PC-9 (cell line): ENCODE results near the gene ARHGEF6. TPM values are rescaled to one million over a fixed set of nuclear protein-coding genes. Genes with fewer than 3 reads are reported as not detected.

ENCODE experiments used
- BruUV-seq: library from RNA; stranded (reverse); fragments of 400-500 nt; replicated peaks from 2 replicates; lab custom pipeline; 2021; lab: Mats Ljungman, UMichigan
- CTCF ChIA-PET: fragments of 300-600 bp; sonication (Branson Sonifier 250); formaldehyde crosslinking; loops from one replicate; lab custom pipeline; 2022; ENCODE audit warnings: antibody characterized with exemption; lab: Charles Lee
- POLR2A ChIA-PET: fragments of 300-600 bp; sonication (Branson Sonifier 250); formaldehyde crosslinking; loops from one replicate; lab custom pipeline; 2022; ENCODE audit warnings: antibody characterized with exemption; ENCODE audit not compliant: unreplicated experiment; lab: Charles Lee
- DNase-seq, 2 experiments: peaks; one replicate each; pipeline versions ENCODE4 v3.0.0 to v3.0.0-alpha.2; 2015 to 2022; ENCODE audit warnings: mixed read lengths in 1 of 2
- H2AFZ ChIP-seq: fragments of 200-600 bp; sonication (generic); 2 replicates; pipeline ENCODE4 v1.8.1; 2017; ENCODE audit warnings: antibody characterized with exemption
- H3F3A ChIP-seq: fragments of 200-600 bp; sonication (generic); 2 replicates; pipeline ENCODE4 v1.8.1; 2017; ENCODE audit warnings: antibody characterized with exemption, mild to moderate bottlenecking, low read depth; ENCODE audit not compliant: insufficient read depth
- H3K27ac ChIP-seq: fragments of 200-600 bp; sonication (generic); 2 replicates; pipeline ENCODE4 v1.6.1; 2016; ENCODE audit warnings: mixed run types
- H3K27me3 ChIP-seq: fragments of 200-600 bp; sonication (generic); 2 replicates; pipeline ENCODE4 v1.6.1; 2016; ENCODE audit warnings: low read depth, mixed run types; ENCODE audit not compliant: insufficient read depth
- H3K36me3 ChIP-seq: fragments of 200-600 bp; sonication (generic); 2 replicates; pipeline ENCODE4 v1.6.1; 2016; ENCODE audit warnings: low read depth, mixed run types
- H3K4me1 ChIP-seq: fragments of 200-600 bp; sonication (generic); replicated peaks from 2 replicates; pipeline ENCODE4 v1.6.1; 2016; ENCODE audit warnings: mixed run types; ENCODE audit not compliant: insufficient read depth
- H3K4me2 ChIP-seq: fragments of 200-600 bp; sonication (generic); 2 replicates; pipeline ENCODE4 v1.6.1; 2017; ENCODE audit warnings: mixed run types
- H3K4me3 ChIP-seq: fragments of 200-600 bp; sonication (generic); 2 replicates; pipeline ENCODE4 v1.6.1; 2016; ENCODE audit warnings: mixed run types
- H3K79me2 ChIP-seq: fragments of 200-600 bp; sonication (generic); 2 replicates; pipeline ENCODE4 v1.6.1; 2017; ENCODE audit warnings: low read depth, mixed run types
- H3K9me2 ChIP-seq: fragments of 200-600 bp; sonication (generic); 2 replicates; pipeline ENCODE4 v1.8.1; 2017; ENCODE audit warnings: mild to moderate bottlenecking; ENCODE audit not compliant: insufficient read depth
- H3K9me3 ChIP-seq: fragments of 200-600 bp; sonication (generic); 2 replicates; pipeline ENCODE4 v1.8.1; 2016; ENCODE audit warnings: low read depth; ENCODE audit not compliant: insufficient read depth
- H4K20me1 ChIP-seq: fragments of 200-600 bp; sonication (generic); 2 replicates; pipeline ENCODE4 v1.8.1; 2017; ENCODE audit not compliant: insufficient read depth
- EZH2 ChIP-seq: fragments of 200-600 bp; sonication (generic); IDR thresholded peaks from 2 replicates; pipeline ENCODE4 v1.8.0; 2017; ENCODE audit warnings: antibody characterized with exemption, low read depth
- intact Hi-C: fragments of 100-400 bp; cut with micrococcal nuclease; formaldehyde crosslinking; loops from one replicate; pipeline ENCODE4 v1.10.0; 2022; ENCODE audit not compliant: unreplicated experiment
- total RNA-seq: library from RNA; stranded (reverse); gene quantifications from 2 replicates; pipeline ENCODE4 v1.2.3, GENCODE V29; 2021
- TF ChIP-seq, protein P1 (sequence below): fragments of 200-600 bp; sonication (generic); conservative IDR thresholded peaks from 2 replicates; pipeline ENCODE4 v1.6.1; 2017; ENCODE audit warnings: mixed run types, antibody characterized with exemption, mild to moderate bottlenecking, moderate library complexity

Gene ARHGEF6
- total RNA-seq, 1 experiment from 2014 or later: 0.09 TPM

DNA sequence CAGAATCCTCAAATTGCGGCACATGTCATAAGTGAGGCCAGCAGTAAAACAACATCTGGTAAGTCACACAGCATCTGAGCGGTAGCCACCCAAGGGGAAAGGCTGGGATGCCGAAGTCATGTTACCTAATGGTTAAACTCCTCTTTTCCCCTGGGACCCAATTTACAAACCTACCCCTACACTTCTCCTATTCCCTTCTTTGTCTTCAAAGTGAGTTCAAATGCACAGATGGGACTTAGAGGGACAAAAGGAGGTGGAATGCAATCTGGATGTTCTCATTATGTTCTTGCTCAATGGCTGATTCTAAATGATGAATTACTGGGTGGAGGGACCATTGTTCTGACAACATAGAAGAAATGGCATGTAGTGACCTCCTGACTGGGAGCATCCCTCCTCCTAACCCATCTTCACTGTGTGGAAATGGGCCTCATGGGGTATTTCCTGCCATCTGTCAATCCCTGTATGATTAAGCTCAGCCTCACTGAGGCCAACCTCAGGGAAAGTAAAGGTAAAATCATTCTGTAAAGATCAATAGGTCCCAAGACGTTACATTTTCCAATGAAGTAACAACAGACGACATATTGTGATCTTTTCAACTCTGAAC, 124.3 kb downstream of the ARHGEF6 start:
- Histone ChIP-seq H3K9me3 (no peaks in the 10 kb centered on the region; the same call in 1 of the 2 replicates), H3K4me1 (no peaks in the 10 kb centered on the region), H4K20me1 (no peaks in the 10 kb centered on the region), H3K79me2 (no peaks in the 10 kb centered on the region), H3K36me3 (no peaks in the 10 kb centered on the region), H3K4me2 (no peak overlapping the region), H3K27ac (no peak overlapping the region), H3K9me2 (no peaks in the 10 kb centered on the region), H2AFZ (no peak overlapping the region), H3K4me3 (no peak overlapping the region), H3K27me3 (peaks cover 41% of the 10 kb centered on the region), H3F3A (no peaks in the 10 kb centered on the region)
- no TSS peak for BruUV-seq
- no peak for DNase-seq
- ChIA-PET CTCF (no interaction called here), POLR2A (no interaction called here)
- no peak for TF ChIP-seq EZH2
- TF ChIP-seq, protein P1, sequence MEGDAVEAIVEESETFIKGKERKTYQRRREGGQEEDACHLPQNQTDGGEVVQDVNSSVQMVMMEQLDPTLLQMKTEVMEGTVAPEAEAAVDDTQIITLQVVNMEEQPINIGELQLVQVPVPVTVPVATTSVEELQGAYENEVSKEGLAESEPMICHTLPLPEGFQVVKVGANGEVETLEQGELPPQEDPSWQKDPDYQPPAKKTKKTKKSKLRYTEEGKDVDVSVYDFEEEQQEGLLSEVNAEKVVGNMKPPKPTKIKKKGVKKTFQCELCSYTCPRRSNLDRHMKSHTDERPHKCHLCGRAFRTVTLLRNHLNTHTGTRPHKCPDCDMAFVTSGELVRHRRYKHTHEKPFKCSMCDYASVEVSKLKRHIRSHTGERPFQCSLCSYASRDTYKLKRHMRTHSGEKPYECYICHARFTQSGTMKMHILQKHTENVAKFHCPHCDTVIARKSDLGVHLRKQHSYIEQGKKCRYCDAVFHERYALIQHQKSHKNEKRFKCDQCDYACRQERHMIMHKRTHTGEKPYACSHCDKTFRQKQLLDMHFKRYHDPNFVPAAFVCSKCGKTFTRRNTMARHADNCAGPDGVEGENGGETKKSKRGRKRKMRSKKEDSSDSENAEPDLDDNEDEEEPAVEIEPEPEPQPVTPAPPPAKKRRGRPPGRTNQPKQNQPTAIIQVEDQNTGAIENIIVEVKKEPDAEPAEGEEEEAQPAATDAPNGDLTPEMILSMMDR: no peak
- intact Hi-C loops: no loop called here

GRCh38 chrX:136652822-136653723, 127.7 kb downstream of the ARHGEF6 start:
- Histone ChIP-seq H3K4me2 (no peak overlapping the region), H3K9me2 (no peaks in the 10 kb centered on the region), H3K4me1 (no peaks in the 10 kb centered on the region), H3K9me3 (no peaks in the 10 kb centered on the region; the same call in 1 of the 2 replicates), H3F3A (no peaks in the 10 kb centered on the region), H3K36me3 (no peaks in the 10 kb centered on the region), H3K27me3 (peaks cover 38% of the 10 kb centered on the region), H3K79me2 (no peaks in the 10 kb centered on the region), H3K27ac (no peak overlapping the region), H4K20me1 (no peaks in the 10 kb centered on the region), H2AFZ (no peak overlapping the region), H3K4me3 (no peak overlapping the region)
- no TSS peak for BruUV-seq
- POLR2A ChIA-PET: no interaction called here
- intact Hi-C loops: no loop called here
- TF ChIP-seq, protein P1: no peak
- no peak for TF ChIP-seq EZH2
- no peak for DNase-seq
- CTCF ChIA-PET: no interaction called here

DNA sequence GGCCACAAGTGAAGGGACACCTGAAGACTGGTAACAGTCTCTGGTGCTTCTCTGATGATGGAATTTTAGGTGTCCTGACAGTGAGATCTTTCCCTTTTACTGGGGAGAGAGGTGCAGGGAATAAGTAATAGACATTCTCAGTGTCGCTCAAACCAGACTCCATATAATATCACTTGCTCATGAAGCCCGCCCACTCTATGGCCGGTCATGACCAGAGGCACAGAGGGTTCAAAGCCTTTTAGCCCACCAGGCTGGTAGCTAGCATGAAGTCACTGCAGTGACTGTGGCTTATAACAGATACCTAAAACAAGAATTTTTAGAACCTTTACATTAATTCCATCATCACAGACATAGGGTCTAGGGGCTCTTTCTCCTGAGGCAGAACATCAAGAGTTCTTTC, 129.9 kb downstream of the ARHGEF6 start:
- TF ChIP-seq EZH2: no peak
- TF ChIP-seq, protein P1: no peak
- POLR2A ChIA-PET: no interaction called here
- BruUV-seq: no TSS peak
- no peak overlapping the region for H3K4me3 ChIP-seq
- H2AFZ ChIP-seq: no peak overlapping the region
- intact Hi-C loops: no loop called here
- no peak overlapping the region for H3K4me2 ChIP-seq
- DNase-seq: no peak
- H4K20me1 ChIP-seq: no peaks in the 10 kb centered on the region
- no peak overlapping the region for H3K27ac ChIP-seq
- H3K36me3 ChIP-seq: no peaks in the 10 kb centered on the region
- CTCF ChIA-PET: no interaction called here
- peaks cover 19% of the 10 kb centered on the region for H3K27me3 ChIP-seq
- no peaks in the 10 kb centered on the region for H3K9me2 ChIP-seq
- no peaks in the 10 kb centered on the region for H3F3A ChIP-seq
- no peaks in the 10 kb centered on the region for H3K4me1 ChIP-seq
- H3K9me3 ChIP-seq: no peaks in the 10 kb centered on the region; the same call in 1 of the 2 replicates
- no peaks in the 10 kb centered on the region for H3K79me2 ChIP-seq
